Measurements from ENCODE around the gene NR3C2. TPM values are rescaled to one million over a fixed set of nuclear protein-coding genes. Genes with fewer than 3 reads are reported as not detected.

The NR3C2 gene
- total RNA-seq, 1 experiment from 2014 or later: 14.2 TPM

DNA sequence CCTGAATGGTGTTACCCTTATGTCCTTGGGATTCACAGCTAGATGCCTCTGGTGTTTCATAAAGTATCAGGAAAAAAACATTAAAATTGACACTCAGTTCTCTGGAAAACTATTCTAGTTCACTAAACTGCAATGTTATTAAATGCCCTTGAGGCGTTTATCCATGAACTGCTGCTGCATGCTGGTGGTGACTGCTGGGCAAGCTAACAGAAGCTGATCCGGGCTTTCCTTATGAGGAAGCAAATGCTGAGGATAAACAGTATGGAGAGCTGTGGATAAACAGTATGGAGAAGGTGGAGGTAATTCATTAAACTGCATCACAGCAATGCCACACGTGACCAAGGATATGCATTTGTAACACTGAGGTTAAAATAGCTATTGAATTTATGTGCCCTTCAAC lies 227.0 kb downstream of the NR3C2 start:
- CTCF ChIA-PET: no interaction called here
- TF ChIP-seq, protein P1, sequence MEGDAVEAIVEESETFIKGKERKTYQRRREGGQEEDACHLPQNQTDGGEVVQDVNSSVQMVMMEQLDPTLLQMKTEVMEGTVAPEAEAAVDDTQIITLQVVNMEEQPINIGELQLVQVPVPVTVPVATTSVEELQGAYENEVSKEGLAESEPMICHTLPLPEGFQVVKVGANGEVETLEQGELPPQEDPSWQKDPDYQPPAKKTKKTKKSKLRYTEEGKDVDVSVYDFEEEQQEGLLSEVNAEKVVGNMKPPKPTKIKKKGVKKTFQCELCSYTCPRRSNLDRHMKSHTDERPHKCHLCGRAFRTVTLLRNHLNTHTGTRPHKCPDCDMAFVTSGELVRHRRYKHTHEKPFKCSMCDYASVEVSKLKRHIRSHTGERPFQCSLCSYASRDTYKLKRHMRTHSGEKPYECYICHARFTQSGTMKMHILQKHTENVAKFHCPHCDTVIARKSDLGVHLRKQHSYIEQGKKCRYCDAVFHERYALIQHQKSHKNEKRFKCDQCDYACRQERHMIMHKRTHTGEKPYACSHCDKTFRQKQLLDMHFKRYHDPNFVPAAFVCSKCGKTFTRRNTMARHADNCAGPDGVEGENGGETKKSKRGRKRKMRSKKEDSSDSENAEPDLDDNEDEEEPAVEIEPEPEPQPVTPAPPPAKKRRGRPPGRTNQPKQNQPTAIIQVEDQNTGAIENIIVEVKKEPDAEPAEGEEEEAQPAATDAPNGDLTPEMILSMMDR (IDR thresholded peaks at IDR 0.05; ENCODE audit: unreplicated experiment): no peak
- H3K4me1 Mint-ChIP-seq (ENCODE audit: low read depth, unreplicated experiment): peaks cover 22% of the 10 kb centered on the region
- no peaks in the 10 kb centered on the region for H3K36me3 Mint-ChIP-seq (ENCODE audit: insufficient read depth, unreplicated experiment)
- no peaks in the 10 kb centered on the region for H3K9me3 Mint-ChIP-seq (ENCODE audit: low read depth, unreplicated experiment)
- no peak overlapping the region for H3K27ac Mint-ChIP-seq (ENCODE audit: unreplicated experiment)
- no peak overlapping the region for H3K4me3 Mint-ChIP-seq (ENCODE audit: low read depth, unreplicated experiment)
- no peaks in the 10 kb centered on the region for H3K27me3 Mint-ChIP-seq (ENCODE audit: unreplicated experiment)
- DNase-seq: no peak
- intact Hi-C loops (cut with micrococcal nuclease; ENCODE audit: unreplicated experiment): loop anchor here (10.0 kb wide), 1 partner anchor 160 kb away; no protein-coding TSS in a partner anchor
- BruUV-seq (replicated peaks): no TSS peak

DNA sequence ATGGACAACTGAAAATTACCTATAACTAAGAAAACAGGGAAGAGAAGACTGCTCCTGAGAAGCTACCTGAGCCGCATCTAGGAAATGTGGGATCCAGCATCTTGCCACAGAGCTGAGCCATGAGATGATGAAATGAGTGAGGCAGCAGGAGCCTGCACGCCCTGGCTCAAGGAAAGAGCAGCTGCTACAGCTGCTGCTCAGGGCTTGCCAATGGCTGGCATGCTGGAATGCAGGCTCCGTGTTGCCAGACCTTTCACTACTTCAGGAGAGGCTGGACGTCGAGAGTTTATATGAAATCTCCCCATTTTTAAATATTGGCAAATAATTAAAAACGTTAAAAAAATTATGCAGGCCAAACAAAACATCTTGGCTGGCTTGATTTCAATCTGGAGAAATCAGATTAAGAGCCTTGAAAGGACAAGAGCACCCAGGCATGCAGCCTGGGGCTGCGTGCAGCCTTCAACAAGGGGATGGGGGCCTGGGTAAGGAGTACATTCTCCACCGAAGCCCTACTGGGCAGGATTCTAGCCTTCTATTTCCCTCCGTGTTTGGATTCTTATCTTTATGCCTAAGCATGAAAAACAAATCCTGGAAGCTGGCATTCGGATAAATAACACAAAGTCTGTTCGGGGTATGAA lies 227.6 kb downstream of the NR3C2 start:
- BruUV-seq (replicated peaks): no TSS peak
- TF ChIP-seq, protein P1 (IDR thresholded peaks at IDR 0.05; ENCODE audit: unreplicated experiment): no peak
- Mint-ChIP-seq H3K27ac (ENCODE audit: unreplicated experiment) (no peak overlapping the region), H3K36me3 (ENCODE audit: insufficient read depth, unreplicated experiment) (no peaks in the 10 kb centered on the region), H3K27me3 (ENCODE audit: unreplicated experiment) (no peaks in the 10 kb centered on the region), H3K9me3 (ENCODE audit: low read depth, unreplicated experiment) (no peaks in the 10 kb centered on the region), H3K4me3 (ENCODE audit: low read depth, unreplicated experiment) (no peak overlapping the region), H3K4me1 (ENCODE audit: low read depth, unreplicated experiment) (peaks cover 22% of the 10 kb centered on the region)
- DNase-seq: no peak
- CTCF ChIA-PET: no interaction called here
- intact Hi-C loops (cut with micrococcal nuclease; ENCODE audit: unreplicated experiment): loop anchor here (10.0 kb wide), 1 partner anchor 160 kb away; no protein-coding TSS in a partner anchor

DNA sequence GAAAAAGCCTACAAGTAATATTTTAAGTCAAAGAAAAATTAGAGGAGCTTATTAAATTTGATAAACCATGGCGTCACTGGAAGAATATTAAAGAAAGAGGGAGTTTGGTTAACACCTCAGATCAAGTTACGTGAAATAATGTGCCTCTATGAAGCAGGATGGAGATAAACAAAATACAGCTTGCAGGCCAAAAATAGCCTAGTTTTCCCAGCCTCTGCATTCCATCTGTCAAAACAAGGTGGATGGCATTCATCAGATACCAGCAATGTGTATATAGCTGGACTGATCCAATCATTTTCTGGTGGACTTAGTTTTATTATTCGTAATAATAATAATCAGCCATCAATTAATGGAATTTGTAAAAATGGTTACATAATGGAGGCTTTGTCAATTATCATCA lies 230.7 kb downstream of the NR3C2 start:
- no TSS peak for BruUV-seq (replicated peaks)
- no peaks in the 10 kb centered on the region for H3K27me3 Mint-ChIP-seq (ENCODE audit: unreplicated experiment)
- intact Hi-C loops (cut with micrococcal nuclease; ENCODE audit: unreplicated experiment): loop anchor here (10.0 kb wide), 1 partner anchor 157 kb away; no protein-coding TSS in a partner anchor
- H3K4me3 Mint-ChIP-seq (ENCODE audit: low read depth, unreplicated experiment): no peak overlapping the region
- DNase-seq: no peak
- TF ChIP-seq, protein P1 (IDR thresholded peaks at IDR 0.05; ENCODE audit: unreplicated experiment): no peak
- CTCF ChIA-PET: no interaction called here
- H3K9me3 Mint-ChIP-seq (ENCODE audit: low read depth, unreplicated experiment): no peaks in the 10 kb centered on the region
- H3K27ac Mint-ChIP-seq (ENCODE audit: unreplicated experiment): no peak overlapping the region
- no peaks in the 10 kb centered on the region for H3K36me3 Mint-ChIP-seq (ENCODE audit: insufficient read depth, unreplicated experiment)
- H3K4me1 Mint-ChIP-seq (ENCODE audit: low read depth, unreplicated experiment): peaks cover 12% of the 10 kb centered on the region

DNA sequence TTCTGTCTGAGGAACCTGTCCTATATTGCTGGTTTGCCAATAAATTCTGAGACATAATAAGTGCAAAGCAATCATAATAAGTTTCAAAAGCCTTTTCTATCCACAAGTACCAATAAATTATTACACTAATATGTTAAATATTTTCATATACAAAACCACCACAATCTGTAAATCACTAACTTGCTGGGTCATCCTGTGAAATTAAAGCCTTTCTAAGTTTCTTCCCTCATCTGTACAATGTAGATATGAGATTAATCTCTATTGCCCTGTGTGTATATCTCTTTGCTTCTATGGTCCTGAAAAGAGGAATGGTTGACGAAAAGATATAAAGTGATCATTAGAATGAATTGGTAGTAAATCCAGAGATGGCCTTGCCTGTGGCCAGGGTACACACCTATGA lies 231.6 kb downstream of the NR3C2 start:
- H3K36me3 Mint-ChIP-seq (ENCODE audit: insufficient read depth, unreplicated experiment): no peaks in the 10 kb centered on the region
- TF ChIP-seq, protein P1 (IDR thresholded peaks at IDR 0.05; ENCODE audit: unreplicated experiment): no peak
- no peak overlapping the region for H3K27ac Mint-ChIP-seq (ENCODE audit: unreplicated experiment)
- intact Hi-C loops (cut with micrococcal nuclease; ENCODE audit: unreplicated experiment): loop anchor here (10.0 kb wide), 1 partner anchor 156 kb away; no protein-coding TSS in a partner anchor
- no peaks in the 10 kb centered on the region for H3K27me3 Mint-ChIP-seq (ENCODE audit: unreplicated experiment)
- no TSS peak for BruUV-seq (replicated peaks)
- H3K4me3 Mint-ChIP-seq (ENCODE audit: low read depth, unreplicated experiment): no peak overlapping the region
- H3K9me3 Mint-ChIP-seq (ENCODE audit: low read depth, unreplicated experiment): no peaks in the 10 kb centered on the region
- CTCF ChIA-PET: no interaction called here
- DNase-seq: no peak
- H3K4me1 Mint-ChIP-seq (ENCODE audit: low read depth, unreplicated experiment): peaks cover 14% of the 10 kb centered on the region
